Endothelial cell of umbilical vein (primary cell): ENCODE results near the gene CD72. TPM values are rescaled to one million over a fixed set of nuclear protein-coding genes. Genes with fewer than 3 reads are reported as not detected.
"Not testable (repeated sequence)": the region's sequence is repeated elsewhere in the genome, so short reads cannot be mapped to it uniquely, and the experiment has no call there.

Source experiments
- BruUV-seq: library from RNA; stranded (reverse); fragments of 400-500 nt; replicated peaks from 2 replicates; lab custom pipeline; 2021; lab: Mats Ljungman, UMichigan
- CTCF ChIA-PET: fragments of 300-600, 350-600 bp; sonication (Branson Sonifier 250); formaldehyde crosslinking; loops from one replicate; lab custom pipeline; 2021; ENCODE audit warnings: antibody characterized with exemption, inconsistent platforms; lab: Charles Lee
- POLR2A ChIA-PET: fragments of 300-600, 350-600 bp; sonication (Branson Sonifier 250); formaldehyde crosslinking; loops from one replicate; lab custom pipeline; 2021; ENCODE audit warnings: antibody characterized with exemption, inconsistent platforms; lab: Charles Lee
- DNase-seq: peaks from one replicate; pipeline ENCODE4 v3.0.0-alpha.2; 2011; ENCODE audit warnings: low read depth, low spot score
- FAIRE-seq: peaks from 2 replicates; lab custom pipeline; 2011; peaks lifted over from hg19 to GRCh38; lab: Jason Lieb, UNC
- H2AFZ ChIP-seq: 2 replicates; pipeline ENCODE4 v1.6.0; 2012; ENCODE audit warnings: low read depth, low read length, control low read depth, inconsistent platforms
- H3K27ac ChIP-seq: 2 replicates; pipeline ENCODE4 v1.5.1; 2011; ENCODE audit warnings: low read depth, mild to moderate bottlenecking, control low read depth, low read length, moderate library complexity; ENCODE audit not compliant: insufficient read depth
- H3K27me3 ChIP-seq, 2 experiments: 2 replicates each; pipeline versions ENCODE4 v1.6.0 to v1.6.1; 2011; ENCODE audit warnings: low read length in 2 of 2, mixed read lengths in 1 of 2; ENCODE audit not compliant: control insufficient read depth in 2 of 2, insufficient read depth in 2 of 2
- H3K36me3 ChIP-seq, 2 experiments: 2 replicates in 1 of 2; 3 replicates in 1 of 2; pipeline ENCODE4 v1.5.1; 2011; ENCODE audit warnings: low read length in 2 of 2, mild to moderate bottlenecking in 1 of 2, moderate library complexity in 1 of 2; ENCODE audit not compliant: control insufficient read depth in 2 of 2, insufficient read depth in 2 of 2; ENCODE audit errors: extremely low read depth in 1 of 2
- H3K4me1 ChIP-seq: 3 replicates; pipeline ENCODE4 v1.5.1; 2011; ENCODE audit warnings: mild to moderate bottlenecking, low read length; ENCODE audit not compliant: control insufficient read depth, insufficient read depth; ENCODE audit errors: extremely low read depth
- H3K4me2 ChIP-seq: 2 replicates; pipeline ENCODE4 v1.6.1; 2011; ENCODE audit warnings: low read length, control low read depth, mixed read lengths; ENCODE audit not compliant: insufficient read depth
- H3K4me3 ChIP-seq, 3 experiments: fragments of 200-600 bp in 1 of 3; sonication (generic), shearing (Covaris generic) in 1 of 3; replicated peaks in 1 of 3; 2 replicates each; pipeline ENCODE4 v1.5.1; 2011 to 2016; ENCODE audit warnings: control low read depth in 3 of 3, low read length in 3 of 3, mild to moderate bottlenecking in 2 of 3, inconsistent platforms in 1 of 3, low read depth in 1 of 3, moderate library complexity in 1 of 3; ENCODE audit not compliant: insufficient read depth in 1 of 3
- H3K79me2 ChIP-seq: 2 replicates; pipeline ENCODE4 v1.6.0; 2012; ENCODE audit warnings: low read length, inconsistent platforms; ENCODE audit not compliant: control insufficient read depth, insufficient read depth
- H3K9ac ChIP-seq: replicated peaks from 2 replicates; pipeline ENCODE3; 2011; ENCODE audit warnings: low read length, control low read depth; ENCODE audit not compliant: insufficient read depth; ENCODE audit errors: extremely low read depth
- H3K9me1 ChIP-seq: replicated peaks from 3 replicates; pipeline ENCODE4 v1.6.0; 2011; ENCODE audit warnings: mild to moderate bottlenecking, low read length; ENCODE audit not compliant: control insufficient read depth, insufficient read depth; ENCODE audit errors: extremely low read depth
- H3K9me3 ChIP-seq: replicated peaks from 2 replicates; pipeline ENCODE4 v1.5.1; 2012; ENCODE audit warnings: low read length, inconsistent platforms; ENCODE audit not compliant: control insufficient read depth, insufficient read depth
- H4K20me1 ChIP-seq: replicated peaks from 2 replicates; pipeline ENCODE3; 2011; ENCODE audit warnings: mild to moderate bottlenecking, low read length; ENCODE audit not compliant: control insufficient read depth, insufficient read depth; ENCODE audit errors: extremely low read depth
- EZH2 ChIP-seq: IDR thresholded peaks from 2 replicates; pipeline ENCODE4 v1.6.1; 2012; ENCODE audit warnings: borderline replicate concordance, low read depth, mild to moderate bottlenecking, moderate library complexity, low read length, inconsistent platforms; ENCODE audit not compliant: severe bottlenecking
- FOS ChIP-seq: IDR thresholded peaks from 2 replicates; pipeline ENCODE4 v1.6.1; 2011; ENCODE audit warnings: mild to moderate bottlenecking, low read length, moderate library complexity, borderline replicate concordance; ENCODE audit not compliant: insufficient read depth
- GATA2 ChIP-seq: IDR thresholded peaks from 2 replicates; pipeline ENCODE4 v1.7.0; 2011; ENCODE audit warnings: low read depth, mild to moderate bottlenecking, moderate library complexity, mixed read lengths, low read length; ENCODE audit not compliant: insufficient read length, insufficient read depth
- dilution Hi-C: fragments of 300-500 bp; cut with MboI; formaldehyde crosslinking; loops from one replicate; pipeline ENCODE4 v1.15.0; 2019; ENCODE audit warnings: low sequenced_read_pairs; ENCODE audit not compliant: extremely low pct_ligation_motif_present
- intact Hi-C: fragments of 100-400 bp; cut with micrococcal nuclease; formaldehyde crosslinking; loops from one replicate; pipeline ENCODE4 v1.10.0; 2022
- polyA plus RNA-seq, 4 experiments: library from polyadenylated mRNA; depleted of rRNA in 3 of 4; stranded (reverse) in 3 of 4; unstranded in 1 of 4; fragments of >200 nt; gene quantifications; 2 replicates each; pipeline versions ENCODE4 v1.2.1 to v1.2.3, GENCODE V29; 2011 to 2012; ENCODE audit warnings: missing spikeins in 1 of 4
- total RNA-seq: library from RNA; stranded (reverse); gene quantifications from 2 replicates; pipeline ENCODE4 v1.2.3, GENCODE V29; 2021

Gene CD72
- total and polyA plus RNA-seq, 2 donors (not counting 3 experiments of a cell fraction or from before 2014, with no cell fraction given): 0.39 TPM; not detected in 1

DNA sequence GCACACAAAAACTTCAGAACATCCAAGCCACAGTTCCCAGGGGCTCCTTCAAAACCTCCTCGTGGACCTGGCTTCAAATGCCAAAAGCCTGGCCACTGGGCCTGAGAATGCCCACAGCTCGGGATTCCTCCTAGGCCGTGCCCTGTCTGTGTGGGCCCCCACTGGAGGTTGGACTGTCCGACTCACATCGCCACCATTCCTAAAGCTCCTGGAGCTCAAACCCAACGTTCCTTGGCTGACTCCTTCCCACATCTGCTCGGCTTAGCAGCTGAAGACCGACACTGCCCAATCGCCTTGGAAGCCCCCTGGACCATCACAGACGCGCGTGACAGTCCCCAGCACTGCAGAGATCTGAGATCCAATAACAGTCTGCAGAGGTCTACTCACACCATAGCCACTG lies 24.8 kb upstream of the CD72 start:
- CTCF ChIA-PET: interaction anchor here (1.1 kb wide), 1 partner anchor 32 kb away, joined by 3 read pairs; no protein-coding TSS in a partner anchor
- no peaks in the 10 kb centered on the region for H3K36me3 ChIP-seq
- no peaks in the 10 kb centered on the region for H4K20me1 ChIP-seq
- FAIRE-seq: no peak
- no peak overlapping the region for H3K4me3 ChIP-seq
- intact Hi-C loops: no loop called here
- H3K9me3 ChIP-seq: no peaks in the 10 kb centered on the region
- no peaks in the 10 kb centered on the region for H3K9me1 ChIP-seq
- H3K27ac ChIP-seq: no peak overlapping the region
- no peak overlapping the region for H2AFZ ChIP-seq
- dilution Hi-C loops: no loop called here
- POLR2A ChIA-PET: no interaction called here
- no peak overlapping the region for H3K4me2 ChIP-seq
- DNase-seq: no peak
- H3K79me2 ChIP-seq: no peaks in the 10 kb centered on the region
- H3K4me1 ChIP-seq: peaks cover 6% of the 10 kb centered on the region
- no peak overlapping the region for H3K9ac ChIP-seq
- no peak for TF ChIP-seq GATA2
- TF ChIP-seq FOS: no peak
- TF ChIP-seq EZH2: no peak
- BruUV-seq: no TSS peak
- H3K27me3 ChIP-seq: peaks cover 0 to 4% of the 10 kb centered on the region in 2 experiments

DNA sequence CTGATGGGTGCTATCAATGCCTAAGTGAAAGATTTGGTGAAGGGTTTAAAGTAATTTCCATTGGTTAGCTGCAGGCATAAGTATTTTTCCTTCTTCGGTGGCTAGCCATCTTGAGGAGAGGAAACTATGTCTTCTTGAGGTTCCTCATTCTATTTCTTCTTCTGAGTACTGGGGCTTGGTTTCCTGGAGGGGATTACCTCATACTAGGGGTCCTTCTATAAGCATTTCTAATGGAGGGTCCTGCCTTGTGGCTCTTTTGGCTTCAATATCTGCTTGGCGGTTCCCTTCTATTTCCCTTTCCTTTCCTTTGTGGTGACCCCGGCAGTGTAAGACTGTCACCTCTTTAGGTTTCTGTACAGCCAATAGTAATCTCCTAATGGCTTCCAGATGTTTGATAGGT lies 23.3 kb upstream of the CD72 start:
- H3K36me3 ChIP-seq, H3K9me1 ChIP-seq, H3K4me3 ChIP-seq, DNase-seq, H3K9ac ChIP-seq, H4K20me1 ChIP-seq, POLR2A ChIA-PET, dilution Hi-C loops, H3K79me2 ChIP-seq, H3K4me2 ChIP-seq, intact Hi-C loops, BruUV-seq, H3K4me1 ChIP-seq, H3K27ac ChIP-seq, CTCF ChIA-PET, FAIRE-seq, H3K27me3 ChIP-seq, H3K9me3 ChIP-seq, H2AFZ ChIP-seq: not testable (repeated sequence)

DNA sequence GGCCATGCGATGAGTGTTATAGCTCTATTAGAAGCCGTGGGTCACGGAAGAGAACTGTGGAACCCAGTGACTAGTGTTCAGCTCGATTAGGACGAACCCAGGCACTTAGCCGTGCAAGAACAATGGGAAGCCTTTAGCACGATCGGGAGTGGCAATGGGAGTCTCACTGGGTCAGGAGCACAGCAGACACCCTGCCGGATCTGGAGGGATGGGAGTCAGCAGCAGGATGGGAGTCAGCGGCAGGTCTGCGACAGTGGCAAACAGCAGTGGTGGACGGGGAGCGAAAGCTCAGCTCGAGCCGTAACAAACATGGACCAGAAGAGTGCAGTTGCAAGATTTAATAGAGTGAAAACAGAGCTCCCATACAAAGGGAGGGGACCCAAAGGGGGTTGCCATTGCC lies 22.2 kb upstream of the CD72 start:
- CTCF ChIA-PET: interaction anchor here (1.0 to 1.6 kb wide), 3 partner anchors 12 to 37 kb away, joined by 3 to 4 read pairs (median 3); no protein-coding TSS in a partner anchor

More for the DNA sequence above, 22.2 kb upstream of the CD72 start:
- H3K27me3 ChIP-seq, H3K4me2 ChIP-seq, H3K27ac ChIP-seq, H3K9me3 ChIP-seq, H4K20me1 ChIP-seq, H2AFZ ChIP-seq, POLR2A ChIA-PET, BruUV-seq, H3K9ac ChIP-seq, intact Hi-C loops, FAIRE-seq, dilution Hi-C loops, H3K9me1 ChIP-seq, H3K4me1 ChIP-seq, H3K4me3 ChIP-seq, H3K36me3 ChIP-seq, DNase-seq, H3K79me2 ChIP-seq: not testable (repeated sequence)
